ENCODE measurements around the gene FCHSD2.
"Not testable (repeated sequence)": the region's sequence is repeated elsewhere in the genome, so short reads cannot be mapped to it uniquely, and the experiment has no call there.

The FCHSD2 gene

GRCh38 chr11:73116636-73117035 is 25.5 kb downstream of the FCHSD2 start:
- no peak for DNase-seq

GRCh38 chr11:73114835-73115220 is 27.3 kb downstream of the FCHSD2 start:
- no peak for DNase-seq

GRCh38 chr11:73114110-73114834 is 27.8 kb downstream of the FCHSD2 start:
- no peak for DNase-seq

DNA sequence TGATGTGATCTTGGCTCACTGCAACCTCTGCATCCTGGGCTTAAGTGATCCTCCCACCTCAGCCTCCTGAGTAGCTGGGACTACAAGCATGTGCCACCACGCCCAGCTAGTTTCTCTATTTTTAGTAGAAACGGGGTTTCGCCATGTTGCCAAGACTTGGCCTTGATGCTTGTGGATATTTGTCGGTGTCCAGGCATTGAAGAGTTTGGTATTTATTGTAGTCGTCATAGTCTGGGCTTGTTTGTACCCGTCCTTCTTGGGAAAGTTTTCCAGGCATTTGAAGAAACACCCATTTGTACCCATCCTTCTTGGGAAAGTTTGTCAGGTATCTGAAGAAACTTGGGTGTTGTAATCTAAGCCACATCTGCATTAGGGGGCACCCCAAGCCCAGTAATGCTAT is 28.7 kb downstream of the FCHSD2 start:
- DNase-seq: no peak

DNA sequence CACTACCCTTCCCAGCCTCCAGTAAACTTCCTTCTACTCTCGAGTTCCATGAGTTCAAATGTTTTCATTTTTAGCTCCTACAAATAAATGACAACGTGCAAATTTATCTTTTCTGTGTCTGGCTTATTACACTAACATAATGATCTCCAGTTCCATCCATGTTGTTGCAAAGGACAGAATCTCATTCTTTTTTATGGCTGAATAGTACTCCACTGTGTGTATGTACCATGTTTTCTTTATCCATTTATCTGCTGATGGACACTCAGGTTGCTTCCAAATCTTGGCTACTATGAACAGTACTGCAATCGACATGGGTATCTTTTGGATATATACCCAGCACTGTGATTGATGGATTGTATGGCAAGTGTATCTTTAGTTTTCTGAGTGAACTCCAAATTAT is 34.5 kb downstream of the FCHSD2 start:
- no peak for DNase-seq

GRCh38 chr11:73106347-73106746 is 35.8 kb downstream of the FCHSD2 start:
- DNase-seq: no peak

DNA sequence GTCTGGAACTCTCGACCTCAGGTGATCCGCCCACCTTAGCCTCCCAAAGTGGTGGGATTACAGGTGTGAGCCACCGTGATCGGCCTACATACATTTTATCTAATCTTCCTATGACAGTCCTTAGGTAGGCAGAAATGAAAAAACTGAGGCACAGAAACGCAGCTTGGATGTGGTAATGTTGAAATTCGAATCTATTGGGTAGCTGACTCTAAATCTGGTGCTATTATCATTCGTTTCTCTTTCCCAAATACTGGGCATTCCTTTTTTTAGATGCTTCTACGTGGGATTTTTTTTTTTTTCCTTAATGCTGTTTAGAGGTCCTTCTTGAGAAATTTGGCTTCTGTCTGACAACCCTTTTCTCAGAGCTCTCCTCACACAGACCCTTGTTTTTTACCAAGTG is 41.5 kb downstream of the FCHSD2 start:
- no peak for DNase-seq

- no peak for DNase-seq
Measured at GRCh38 chr11:73099512-73100266, 42.4 kb downstream of the FCHSD2 start.

- DNase-seq: no peak
Measured at GRCh38 chr11:73095613-73096012, 46.5 kb downstream of the FCHSD2 start.

DNA sequence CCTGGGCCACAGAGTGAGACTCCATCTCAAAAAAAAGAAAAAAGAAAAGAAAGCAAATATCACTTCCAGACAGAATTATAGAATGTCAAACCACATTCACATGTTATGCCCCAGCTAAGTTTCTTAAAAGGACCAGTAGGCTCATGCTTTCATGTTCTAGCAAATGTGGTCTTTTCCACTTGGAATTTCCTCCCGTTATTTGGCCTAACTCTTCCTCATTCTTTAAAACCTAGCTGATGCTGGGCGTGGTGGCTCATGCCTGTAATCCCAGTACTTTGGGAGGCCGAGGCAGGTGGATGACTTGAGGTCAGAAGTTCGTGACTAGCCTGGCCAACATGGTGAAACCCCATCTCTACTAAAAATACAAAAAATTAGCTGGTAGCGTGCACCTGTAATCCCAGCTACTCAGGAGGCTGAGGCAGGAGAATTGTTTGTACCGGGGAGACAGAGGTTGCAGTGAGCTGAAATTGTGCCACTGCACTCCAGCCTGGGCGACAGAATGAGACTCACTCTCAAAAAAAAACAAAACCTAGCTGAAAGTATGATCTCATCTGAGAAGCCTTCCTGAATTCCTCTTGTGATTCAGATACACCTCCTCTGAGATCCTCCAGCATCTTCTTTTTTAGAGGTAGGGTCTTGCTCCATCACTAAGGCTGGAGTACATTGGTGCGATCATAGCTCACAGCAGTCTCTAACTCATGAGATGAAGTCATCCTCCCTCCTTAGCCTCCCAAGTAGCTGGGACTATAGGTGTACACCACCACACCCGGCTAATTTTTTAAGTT is 50.4 kb downstream of the FCHSD2 start:
- DNase-seq: no peak

DNA sequence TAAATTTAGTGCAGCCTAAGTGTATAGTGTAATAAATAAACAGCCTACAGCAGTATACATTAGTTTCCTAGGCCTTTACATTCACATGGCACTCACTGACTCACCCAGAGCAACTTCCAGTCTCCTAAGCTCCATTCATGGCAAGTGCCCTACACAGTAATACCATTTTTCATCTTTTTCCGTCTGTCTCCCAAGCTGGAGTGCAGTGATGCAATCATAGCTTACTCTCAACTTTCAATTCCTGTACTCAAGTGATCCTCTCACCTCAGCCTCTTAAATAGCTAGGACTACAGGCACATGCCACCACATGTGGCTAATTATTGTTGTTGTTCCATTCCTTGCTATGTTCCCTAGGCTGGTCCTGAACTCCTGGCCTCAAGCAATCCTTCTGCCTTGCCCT is 54.4 kb downstream of the FCHSD2 start:
- DNase-seq: no peak

GRCh38 chr11:73085189-73085875 is 56.8 kb downstream of the FCHSD2 start:
- DNase-seq: no peak

- DNase-seq: no peak
Measured at GRCh38 chr11:73078631-73079030, 63.5 kb downstream of the FCHSD2 start.

DNA sequence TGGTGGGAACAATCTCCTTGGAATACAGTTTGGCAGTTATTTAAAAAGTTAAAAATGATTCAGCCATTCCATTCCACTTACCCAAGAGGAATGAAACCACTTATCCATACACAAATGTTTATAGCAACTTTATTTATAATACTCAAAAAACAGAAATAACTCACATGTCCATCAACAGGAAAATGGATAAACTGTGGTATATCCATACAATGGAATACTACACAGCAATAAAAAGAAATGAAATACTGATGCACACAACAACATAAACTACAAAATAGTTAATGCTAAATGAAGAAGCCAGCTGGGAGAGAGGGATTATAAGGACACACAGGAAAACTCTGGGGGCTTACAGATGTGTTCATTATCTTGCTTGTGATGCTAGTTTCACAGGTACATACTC is 64.7 kb downstream of the FCHSD2 start:
- DNase-seq: no peak

GRCh38 chr11:73074319-73074718 is 67.8 kb downstream of the FCHSD2 start:
- DNase-seq: no peak

GRCh38 chr11:73072935-73073481 is 69.1 kb downstream of the FCHSD2 start:
- no peak for DNase-seq

GRCh38 chr11:73070653-73071052 is 71.5 kb downstream of the FCHSD2 start:
- DNase-seq: no peak

GRCh38 chr11:73061857-73062424 is 80.2 kb downstream of the FCHSD2 start:
- not testable (repeated sequence) for DNase-seq

DNA sequence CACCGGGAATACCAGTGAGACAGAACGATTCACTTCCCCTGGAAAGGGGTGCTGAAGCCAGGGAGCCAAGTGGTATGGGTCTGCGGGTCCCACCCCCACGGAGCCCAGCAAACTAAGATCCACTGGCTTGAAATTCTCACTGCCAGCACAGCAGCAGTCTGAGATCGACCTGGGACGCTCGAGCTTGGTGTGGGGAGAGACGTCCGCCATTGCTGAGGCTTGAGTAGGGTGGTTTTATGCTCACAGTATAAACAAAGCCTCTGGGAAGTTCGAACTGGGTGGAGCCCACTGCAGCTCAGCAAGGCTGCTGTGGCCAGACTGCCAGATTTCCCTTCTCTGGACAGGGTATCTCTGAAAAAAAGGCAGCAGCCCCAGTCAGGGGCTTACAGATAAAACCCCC is 80.7 kb downstream of the FCHSD2 start:
- DNase-seq: not testable (repeated sequence)

GRCh38 chr11:73059915-73060314 is 82.2 kb downstream of the FCHSD2 start:
- DNase-seq: no peak

DNA sequence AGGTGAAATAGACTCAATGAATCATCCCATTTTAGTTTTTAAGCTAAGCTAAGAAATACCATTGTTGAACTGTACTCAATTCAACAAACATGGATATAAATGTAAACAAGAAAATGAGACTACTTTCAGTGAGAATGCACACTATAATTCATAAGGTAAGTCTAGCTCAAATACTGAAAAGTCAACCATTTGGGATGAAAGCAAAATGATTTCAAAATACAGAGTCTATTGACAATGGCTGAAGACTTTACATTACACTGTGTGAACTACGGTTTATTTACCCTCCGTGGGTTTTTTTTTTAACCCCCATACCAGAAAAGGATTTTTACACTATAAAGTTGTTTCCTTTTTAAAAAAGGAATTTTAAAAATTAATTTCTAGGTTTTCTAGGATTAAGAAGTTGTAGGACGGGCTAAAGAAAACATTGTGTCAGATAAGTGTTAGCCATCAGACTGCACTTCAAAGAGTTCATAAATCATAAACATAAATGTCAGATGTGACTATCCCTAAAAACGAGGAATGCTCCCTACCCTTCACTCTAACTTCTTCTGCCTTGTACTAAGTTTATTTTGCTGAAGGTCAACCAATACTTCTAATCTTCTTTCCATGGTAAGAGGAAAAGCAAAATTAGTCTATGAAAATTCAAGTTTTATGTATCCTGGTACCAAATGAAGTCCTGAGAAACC is 83.0 kb downstream of the FCHSD2 start:
- DNase-seq: no peak

Data from activated CD4-positive, alpha-beta T cell treated with anti-CD3 and anti-CD28 coated beads, Interleukin-2, amount 50 U/mL, for 4 hours (primary cell).